WTC11 (cell line): ENCODE data around the gene TTC7B. TPM values are rescaled to one million over a fixed set of nuclear protein-coding genes. Genes with fewer than 3 reads are reported as not detected.

Experiments used
- ATAC-seq: fragments of 200-7000 bp; cut with Tn5 transposase; 2 replicates; pipeline ENCODE4 v1.10.0; 2021; ENCODE audit warnings: mild to moderate bottlenecking, moderate library complexity
- CTCF ChIA-PET: fragments of 300-600 bp; sonication (Branson Sonifier 250); formaldehyde crosslinking; loops from one replicate; lab custom pipeline; 2021; ENCODE audit warnings: antibody characterized with exemption; lab: Charles Lee
- POLR2A ChIA-PET: fragments of 350-600 bp; sonication (Branson Sonifier 250); formaldehyde crosslinking; loops from one replicate; lab custom pipeline; 2021; ENCODE audit warnings: antibody characterized with exemption; lab: Charles Lee
- DNase-seq: peaks from one replicate; pipeline ENCODE4 v3.0.0; 2021; ENCODE audit warnings: low spot score
- H3K27ac Mint-ChIP-seq: 2 replicates; pipeline ENCODE4 v1.8.0; 2021; ENCODE audit warnings: mixed read lengths
- H3K27me3 Mint-ChIP-seq: 2 replicates; pipeline ENCODE4 v1.8.0; 2021; ENCODE audit warnings: low read depth, mild to moderate bottlenecking, moderate library complexity, mixed read lengths
- H3K36me3 Mint-ChIP-seq: 2 replicates; pipeline ENCODE4 v1.8.0; 2021; ENCODE audit warnings: mixed read lengths
- H3K4me1 Mint-ChIP-seq: 2 replicates; pipeline ENCODE4 v1.8.0; 2022; ENCODE audit warnings: mixed read lengths
- H3K4me3 Mint-ChIP-seq: 2 replicates; pipeline ENCODE4 v1.8.0; 2021; ENCODE audit warnings: mild to moderate bottlenecking, moderate library complexity, mixed read lengths
- H3K9me3 Mint-ChIP-seq: 2 replicates; pipeline ENCODE4 v1.8.0; 2021; ENCODE audit warnings: mixed read lengths
- ATF2 ChIP-seq: sonication (generic); formaldehyde crosslinking; IDR thresholded peaks from 2 replicates; pipeline ENCODE4 v1.8.1; 2022; ENCODE audit warnings: low read depth, missing genetic modification reagents, borderline replicate concordance
- E2F4 ChIP-seq: sonication (generic); formaldehyde crosslinking; IDR thresholded peaks from 2 replicates; pipeline ENCODE4 v1.8.1; 2022; ENCODE audit warnings: low read depth, mild to moderate bottlenecking, moderate library complexity, missing genetic modification reagents, borderline replicate concordance
- IRF2 ChIP-seq: sonication (generic); formaldehyde crosslinking; IDR thresholded peaks from 2 replicates; pipeline ENCODE4 v1.8.0; 2022; ENCODE audit warnings: low read depth, missing genetic modification reagents, borderline replicate concordance
- KAT7 ChIP-seq: sonication (generic); formaldehyde crosslinking; IDR thresholded peaks from 2 replicates; pipeline ENCODE4 v1.8.1; 2023; ENCODE audit warnings: missing genetic modification reagents, mild to moderate bottlenecking, borderline replicate concordance
- NR1H2 ChIP-seq: sonication (generic); formaldehyde crosslinking; IDR thresholded peaks from 2 replicates; pipeline ENCODE4 v1.9.0; 2021; ENCODE audit warnings: mild to moderate bottlenecking, moderate library complexity, missing genetic modification reagents
- PREB ChIP-seq: sonication (generic); formaldehyde crosslinking; IDR thresholded peaks from 2 replicates; pipeline ENCODE4 v1.8.1; 2022; ENCODE audit warnings: mild to moderate bottlenecking, missing genetic modification reagents, moderate library complexity, borderline replicate concordance
- RELA ChIP-seq: sonication (generic); formaldehyde crosslinking; IDR thresholded peaks from 2 replicates; pipeline ENCODE4 v1.8.1; 2022; ENCODE audit warnings: missing genetic modification reagents, mild to moderate bottlenecking, borderline replicate concordance
- SMAD4 ChIP-seq: sonication (generic); formaldehyde crosslinking; IDR thresholded peaks from 2 replicates; pipeline ENCODE4 v1.8.0; 2022; ENCODE audit warnings: mild to moderate bottlenecking, missing genetic modification reagents
- STAT6 ChIP-seq: sonication (generic); formaldehyde crosslinking; conservative IDR thresholded peaks from 2 replicates; pipeline ENCODE4 v1.8.1; 2023; ENCODE audit warnings: mild to moderate bottlenecking, low read depth, missing genetic modification reagents, moderate library complexity
- TCF7 ChIP-seq: sonication (generic); formaldehyde crosslinking; IDR thresholded peaks from 2 replicates; pipeline ENCODE4 v1.8.0; 2022; ENCODE audit warnings: mild to moderate bottlenecking, low read depth, missing genetic modification reagents, moderate library complexity
- TP53 ChIP-seq: sonication (generic); formaldehyde crosslinking; IDR thresholded peaks from 2 replicates; pipeline ENCODE4 v1.8.1; 2023; ENCODE audit warnings: mild to moderate bottlenecking, missing genetic modification reagents
- USF2 ChIP-seq: sonication (generic); formaldehyde crosslinking; IDR thresholded peaks from 2 replicates; pipeline ENCODE4 v1.8.1; 2023; ENCODE audit warnings: mild to moderate bottlenecking, missing genetic modification reagents, moderate library complexity
- ZNF121 ChIP-seq: sonication (generic); formaldehyde crosslinking; IDR thresholded peaks from 2 replicates; pipeline ENCODE4 v1.8.0; 2023; ENCODE audit warnings: missing genetic modification reagents
- ZNF138 ChIP-seq: sonication (generic); formaldehyde crosslinking; conservative IDR thresholded peaks from 2 replicates; pipeline ENCODE4 v1.8.1; 2022; ENCODE audit warnings: mild to moderate bottlenecking, moderate library complexity, missing genetic modification reagents
- ZNF396 ChIP-seq: fragments of 250-450 bp; sonication (Bioruptor Pico); IDR thresholded peaks from 2 replicates; pipeline ENCODE4 v1.8.0; 2021; ENCODE audit warnings: mild to moderate bottlenecking, moderate library complexity, borderline replicate concordance
- ZNF423 ChIP-seq: fragments of 250-450 bp; sonication (Bioruptor Pico); IDR thresholded peaks from 2 replicates; pipeline ENCODE4 v2.1.2; 2022; ENCODE audit warnings: mild to moderate bottlenecking, moderate library complexity
- ZNF512 ChIP-seq: sonication (generic); formaldehyde crosslinking; IDR thresholded peaks from 2 replicates; pipeline ENCODE4 v1.8.1; 2022; ENCODE audit warnings: missing genetic modification reagents, borderline replicate concordance
- total RNA-seq: library from RNA; stranded (reverse); gene quantifications from 3 replicates; pipeline ENCODE4 v1.2.3, GENCODE V29; 2021
- TF ChIP-seq, protein P1 (sequence below): fragments of 250-450 bp; sonication (Bioruptor Pico); IDR thresholded peaks from 2 replicates; pipeline ENCODE4 v2.1.2; 2022; ENCODE audit warnings: mild to moderate bottlenecking, moderate library complexity
- TF ChIP-seq, protein P2 (sequence below): fragments of 250-450 bp; sonication (Bioruptor Pico); IDR thresholded peaks from 2 replicates; pipeline ENCODE4 v1.8.0; 2021; ENCODE audit warnings: mild to moderate bottlenecking
- TF ChIP-seq, protein P3 (sequence below): sonication (generic); formaldehyde crosslinking; conservative IDR thresholded peaks from 2 replicates; pipeline ENCODE4 v1.8.1; 2022; ENCODE audit warnings: mild to moderate bottlenecking, missing genetic modification reagents

The TTC7B gene
- total RNA-seq, 1 experiment from 2014 or later = 27.6 TPM

DNA sequence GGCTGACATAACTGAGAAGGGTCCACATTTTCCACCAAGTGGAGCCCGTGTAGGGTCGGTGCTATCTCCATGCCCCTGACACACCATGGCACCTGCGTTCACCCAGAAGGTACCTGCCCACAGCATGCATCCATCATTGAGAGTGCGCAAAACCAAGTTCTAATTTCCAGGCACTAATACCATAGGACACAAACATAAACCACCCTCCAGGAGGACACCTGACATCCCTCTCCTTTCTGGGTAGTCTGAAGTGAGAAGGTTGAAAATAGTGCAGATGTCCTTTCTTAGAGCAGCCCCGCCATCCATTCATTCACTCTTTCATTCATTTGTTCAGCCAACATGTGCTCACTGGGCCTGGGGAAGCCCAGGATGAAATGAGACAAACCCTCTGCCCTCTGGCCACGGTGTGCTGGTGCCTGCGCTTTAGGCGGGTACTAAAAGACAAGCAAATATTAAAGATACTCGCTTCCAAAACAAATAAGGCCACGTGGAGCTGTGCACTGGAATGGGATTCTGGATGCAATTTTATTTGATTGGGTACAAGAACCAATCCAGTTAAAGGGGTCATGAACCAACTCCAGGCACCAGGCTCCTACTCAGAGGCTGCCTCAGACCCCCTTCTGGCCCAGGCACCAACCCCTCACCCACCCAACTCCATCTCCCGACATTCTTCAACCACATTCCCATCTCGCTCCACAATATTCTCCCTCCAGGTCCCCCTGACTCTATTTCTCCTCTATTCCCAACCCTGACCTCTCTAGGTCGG, 1.2 kb downstream of the TTC7B start (continued):
- TF ChIP-seq RELA (CRISPR knock-in tag) (no peak), ATF2 (CRISPR knock-in tag) (no peak), ZNF423 (CRISPR knock-in tag) (no peak)
- TF ChIP-seq, protein P1, sequence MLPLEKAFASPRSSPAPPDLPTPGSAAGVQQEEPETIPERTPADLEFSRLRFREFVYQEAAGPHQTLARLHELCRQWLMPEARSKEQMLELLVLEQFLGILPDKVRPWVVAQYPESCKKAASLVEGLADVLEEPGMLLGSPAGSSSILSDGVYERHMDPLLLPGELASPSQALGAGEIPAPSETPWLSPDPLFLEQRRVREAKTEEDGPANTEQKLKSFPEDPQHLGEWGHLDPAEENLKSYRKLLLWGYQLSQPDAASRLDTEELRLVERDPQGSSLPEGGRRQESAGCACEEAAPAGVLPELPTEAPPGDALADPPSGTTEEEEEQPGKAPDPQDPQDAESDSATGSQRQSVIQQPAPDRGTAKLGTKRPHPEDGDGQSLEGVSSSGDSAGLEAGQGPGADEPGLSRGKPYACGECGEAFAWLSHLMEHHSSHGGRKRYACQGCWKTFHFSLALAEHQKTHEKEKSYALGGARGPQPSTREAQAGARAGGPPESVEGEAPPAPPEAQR (CRISPR knock-in tag) = no peak

DNA sequence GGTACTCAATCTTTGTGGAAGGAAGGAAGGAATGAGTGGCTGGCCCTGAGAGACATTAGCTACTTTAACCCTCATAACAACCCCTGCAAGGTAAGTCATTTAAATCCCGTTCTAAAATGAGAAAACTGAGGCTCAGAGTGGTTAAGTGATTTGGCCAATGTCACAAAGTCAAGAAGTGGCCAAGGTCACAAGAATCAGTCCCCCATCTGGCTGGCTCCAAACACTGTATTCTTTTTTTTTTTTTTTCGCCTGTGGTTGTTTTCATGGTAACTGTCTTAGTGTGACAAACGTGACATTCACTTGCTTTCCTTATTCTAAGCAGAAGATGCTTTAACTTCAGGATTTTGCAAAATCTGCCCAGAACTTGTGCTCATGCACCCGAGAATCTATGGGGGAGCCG, 2.8 kb downstream of the TTC7B start:
- CTCF ChIA-PET = interaction anchor here (1.0 kb wide), 1 partner anchor 10 kb away, joined by 3 read pairs; no protein-coding TSS in a partner anchor
- Mint-ChIP-seq H3K36me3 (no peaks in the 10 kb centered on the region), H3K4me3 (no peak overlapping the region)
- TF ChIP-seq TP53 (CRISPR knock-in tag) (no peak), TCF7 (CRISPR knock-in tag) (no peak), ZNF396 (CRISPR knock-in tag) (no peak), PREB (CRISPR knock-in tag) (no peak), STAT6 (CRISPR knock-in tag) (no peak), SMAD4 (CRISPR knock-in tag) (no peak), NR1H2 (CRISPR knock-in tag) (no peak), KAT7 (CRISPR knock-in tag) (no peak), IRF2 (CRISPR knock-in tag) (no peak), USF2 (no peak), ZNF512 (CRISPR knock-in tag) (no peak), E2F4 (no peak), ZNF138 (CRISPR knock-in tag) (no peak), ZNF121 (CRISPR knock-in tag) (no peak)
- TF ChIP-seq, protein P1 (CRISPR knock-in tag) = no peak
- TF ChIP-seq, protein P2, sequence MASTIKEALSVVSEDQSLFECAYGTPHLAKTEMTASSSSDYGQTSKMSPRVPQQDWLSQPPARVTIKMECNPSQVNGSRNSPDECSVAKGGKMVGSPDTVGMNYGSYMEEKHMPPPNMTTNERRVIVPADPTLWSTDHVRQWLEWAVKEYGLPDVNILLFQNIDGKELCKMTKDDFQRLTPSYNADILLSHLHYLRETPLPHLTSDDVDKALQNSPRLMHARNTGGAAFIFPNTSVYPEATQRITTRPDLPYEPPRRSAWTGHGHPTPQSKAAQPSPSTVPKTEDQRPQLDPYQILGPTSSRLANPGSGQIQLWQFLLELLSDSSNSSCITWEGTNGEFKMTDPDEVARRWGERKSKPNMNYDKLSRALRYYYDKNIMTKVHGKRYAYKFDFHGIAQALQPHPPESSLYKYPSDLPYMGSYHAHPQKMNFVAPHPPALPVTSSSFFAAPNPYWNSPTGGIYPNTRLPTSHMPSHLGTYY = no peak
- TF ChIP-seq, protein P3, sequence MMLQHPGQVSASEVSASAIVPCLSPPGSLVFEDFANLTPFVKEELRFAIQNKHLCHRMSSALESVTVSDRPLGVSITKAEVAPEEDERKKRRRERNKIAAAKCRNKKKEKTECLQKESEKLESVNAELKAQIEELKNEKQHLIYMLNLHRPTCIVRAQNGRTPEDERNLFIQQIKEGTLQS (CRISPR knock-in tag) = no peak

More for the DNA sequence above, 2.8 kb downstream of the TTC7B start:
- H3K9me3 Mint-ChIP-seq = no peaks in the 10 kb centered on the region
- H3K27me3 Mint-ChIP-seq = peaks cover 23% of the 10 kb centered on the region
- POLR2A ChIA-PET = no interaction called here
- no peak for ATAC-seq
- H3K4me1 Mint-ChIP-seq = peaks cover 6% of the 10 kb centered on the region
- H3K27ac Mint-ChIP-seq = no peak overlapping the region
- DNase-seq = no peak
